ENCODE results near the gene OSTF1. TPM values are rescaled to one million over a fixed set of nuclear protein-coding genes. Genes with fewer than 3 reads are reported as not detected.

The OSTF1 gene
- total and polyA plus RNA-seq, 2 experiments from 2014 or later: 15.6 to 24.0 TPM

- no peak for ATAC-seq
- H3K27me3 ChIP-seq (ENCODE audit: insufficient read depth): no peaks in the 10 kb centered on the region
- no peaks in the 10 kb centered on the region for H3K4me1 ChIP-seq (ENCODE audit: insufficient read depth)
- no peaks in the 10 kb centered on the region for H3K27me3 Mint-ChIP-seq (ENCODE audit: insufficient read depth, low read depth, poor library complexity)
- no peak overlapping the region for H3K4me3 ChIP-seq
- H3K4me3 Mint-ChIP-seq: no peak overlapping the region
- H2AFZ ChIP-seq: no peak overlapping the region
- H3K27ac ChIP-seq (ENCODE audit: low read depth): no peak overlapping the region
- H3K9me2 ChIP-seq (ENCODE audit: insufficient read depth): no peaks in the 10 kb centered on the region
- TF ChIP-seq EZH2phosphoT487 (IDR thresholded peaks at IDR 0.05; ENCODE audit: unreplicated experiment): no peak
- TF ChIP-seq ETS1 (IDR thresholded peaks at IDR 0.05): no peak
- TF ChIP-seq EZH2 (IDR thresholded peaks at IDR 0.05; ENCODE audit: low read depth, unreplicated experiment): no peak
- no peak for TF ChIP-seq POLR2AphosphoS5 (IDR thresholded peaks at IDR 0.05; ENCODE audit: low read depth)
- no peak for TF ChIP-seq CTCF (conservative IDR thresholded peaks at IDR 0.05; ENCODE audit: low read depth in 2 of 2)
- no peak for TF ChIP-seq REST (IDR thresholded peaks at IDR 0.05; ENCODE audit: unreplicated experiment)
- DNase-seq (ENCODE audit: low spot score): no peak
- no peaks in the 10 kb centered on the region for H3K9me3 Mint-ChIP-seq
- no peaks in the 10 kb centered on the region for H3K4me1 Mint-ChIP-seq
- H3K27ac Mint-ChIP-seq: no peak overlapping the region
- H3K4me2 ChIP-seq: no peak overlapping the region
- no peaks in the 10 kb centered on the region for H3K79me2 ChIP-seq (replicated peaks; ENCODE audit: insufficient read depth)
- H4K20me1 ChIP-seq (replicated peaks; ENCODE audit: insufficient read depth): no peaks in the 10 kb centered on the region
- no peaks in the 10 kb centered on the region for H3F3A ChIP-seq (replicated peaks; ENCODE audit: low read depth)
- H3K36me3 ChIP-seq (ENCODE audit: insufficient read depth): no peaks in the 10 kb centered on the region
- H3K36me3 Mint-ChIP-seq (ENCODE audit: low read depth): no peaks in the 10 kb centered on the region
Measured at GRCh38 chr9:75188756-75189155, 100.4 kb downstream of the OSTF1 start.

- Mint-ChIP-seq H3K27me3 (ENCODE audit: insufficient read depth, low read depth, poor library complexity) (no peaks in the 10 kb centered on the region), H3K9me3 (no peaks in the 10 kb centered on the region), H3K4me1 (no peaks in the 10 kb centered on the region), H3K27ac (no peak overlapping the region), H3K36me3 (ENCODE audit: low read depth) (no peaks in the 10 kb centered on the region), H3K4me3 (no peak overlapping the region)
- Histone ChIP-seq H3K27ac (ENCODE audit: low read depth) (no peak overlapping the region), H3F3A (replicated peaks; ENCODE audit: low read depth) (no peaks in the 10 kb centered on the region), H3K9me2 (ENCODE audit: insufficient read depth) (no peaks in the 10 kb centered on the region), H2AFZ (no peak overlapping the region), H3K4me1 (ENCODE audit: insufficient read depth) (no peaks in the 10 kb centered on the region), H4K20me1 (replicated peaks; ENCODE audit: insufficient read depth) (no peaks in the 10 kb centered on the region), H3K4me3 (no peak overlapping the region), H3K79me2 (replicated peaks; ENCODE audit: insufficient read depth) (no peaks in the 10 kb centered on the region), H3K4me2 (no peak overlapping the region), H3K36me3 (ENCODE audit: insufficient read depth) (no peaks in the 10 kb centered on the region), H3K27me3 (ENCODE audit: insufficient read depth) (no peaks in the 10 kb centered on the region)
- no peak for ATAC-seq
- DNase-seq (ENCODE audit: low spot score): no peak
- no peak for TF ChIP-seq JUNB (IDR thresholded peaks at IDR 0.05; ENCODE audit: unreplicated experiment)
- TF ChIP-seq EZH2 (IDR thresholded peaks at IDR 0.05; ENCODE audit: low read depth, unreplicated experiment): no peak
- TF ChIP-seq NANOG (IDR thresholded peaks at IDR 0.05; ENCODE audit: borderline replicate concordance): no peak
Measured at GRCh38 chr9:75190762-75191161, 102.4 kb downstream of the OSTF1 start.

Small RNA genes within 50 kb of the gene (small RNA-seq; reads per million reads assigned to genes)
- not detected for gene RF00019 (ENCODE audit: low replicate concordance)

Other genes with a start within 250 kb of the OSTF1 start
- gene TRPM6, start 200.6 kb upstream of the OSTF1 start, total RNA-seq (2014; rRNA removed; shearing (Covaris generic)): 0.47 and 0.87 TPM in 2 replicates
- 0.23 and 0.40 TPM in 2 replicates for gene TRPM6, start 200.6 kb upstream of the OSTF1 start, polyA plus RNA-seq (2016; fragmentation: Nextera tagmentation; extraction: Ambion mirVana)
- 8.3 and 11.1 TPM in 2 replicates for gene C9orf40, start 135.6 kb upstream of the OSTF1 start, total RNA-seq (2014; rRNA removed; shearing (Covaris generic))
- gene C9orf40, start 135.6 kb upstream of the OSTF1 start, polyA plus RNA-seq (2016; fragmentation: Nextera tagmentation; extraction: Ambion mirVana): 10.4 and 11.4 TPM in 2 replicates
- gene CARNMT1, start 60.2 kb upstream of the OSTF1 start, total RNA-seq (2014; rRNA removed; shearing (Covaris generic)): 54.5 and 64.0 TPM in 2 replicates
- 22.6 and 26.9 TPM in 2 replicates for gene CARNMT1, start 60.2 kb upstream of the OSTF1 start, polyA plus RNA-seq (2016; fragmentation: Nextera tagmentation; extraction: Ambion mirVana)
- 6.2 and 9.6 TPM in 2 replicates for gene NMRK1, start 359 bp upstream of the OSTF1 start, total RNA-seq (2014; rRNA removed; shearing (Covaris generic))
- 12.5 and 15.8 TPM in 2 replicates for gene NMRK1, start 359 bp upstream of the OSTF1 start, polyA plus RNA-seq (2016; fragmentation: Nextera tagmentation; extraction: Ambion mirVana)